ENCODE measurements around the gene IQSEC2. TPM values are rescaled to one million over a fixed set of nuclear protein-coding genes. Genes with fewer than 3 reads are reported as not detected.

Gene IQSEC2
- total and polyA plus RNA-seq, 2 experiments from 2014 or later = 14.3 to 37.0 TPM

GRCh38 chrX:53283099-53283498, 1.7 kb upstream of the IQSEC2 start:
- no peak overlapping the region for H3K4me3 ChIP-seq
- H3K36me3 ChIP-seq = no peaks in the 10 kb centered on the region
- TF ChIP-seq CTCF (IDR thresholded peaks at IDR 0.05; ENCODE audit: low read depth, low read length) = no peak
- no peak overlapping the region for H3K27ac ChIP-seq
- H3K27me3 ChIP-seq = no peaks in the 10 kb centered on the region
- H3K9me3 ChIP-seq (ENCODE audit: low read depth) = no peaks in the 10 kb centered on the region
- H3K4me1 ChIP-seq (ENCODE audit: low read depth) = peaks cover 7% of the 10 kb centered on the region
- no peak for DNase-seq (ENCODE audit: low read depth in 1 of 2, low spot score in 1 of 2)

- Histone ChIP-seq H3K36me3 (no peaks in the 10 kb centered on the region), H3K4me1 (ENCODE audit: low read depth) (peaks cover 7% of the 10 kb centered on the region), H3K4me3 (no peak overlapping the region), H3K27ac (peak overlapping the region; percentile 73), H3K27me3 (no peaks in the 10 kb centered on the region), H3K9me3 (ENCODE audit: low read depth) (no peaks in the 10 kb centered on the region)
- DNase-seq (ENCODE audit: low read depth in 1 of 2, low spot score in 1 of 2) = no peak
- TF ChIP-seq CTCF (IDR thresholded peaks at IDR 0.05; ENCODE audit: low read depth, low read length) = no peak
These were observed 745 bp upstream of the IQSEC2 start for GRCh38 chrX:53281963-53282695.

GRCh38 chrX:53280331-53281320, 758 bp downstream of the IQSEC2 start:
- H3K9me3 ChIP-seq (ENCODE audit: low read depth) = no peaks in the 10 kb centered on the region
- peaks cover 7% of the 10 kb centered on the region for H3K4me1 ChIP-seq (ENCODE audit: low read depth)
- no peak for TF ChIP-seq CTCF (IDR thresholded peaks at IDR 0.05; ENCODE audit: low read depth, low read length)
- no peaks in the 10 kb centered on the region for H3K36me3 ChIP-seq
- DNase-seq (ENCODE audit: low read depth in 1 of 2, low spot score in 1 of 2) = peak in 1 of 2 donors; percentile 54
- H3K4me3 ChIP-seq = peak overlapping the region; percentile 24
- peak overlapping the region; percentile 73 for H3K27ac ChIP-seq
- H3K27me3 ChIP-seq = no peaks in the 10 kb centered on the region

- no peak overlapping the region for H3K4me3 ChIP-seq
- no peak overlapping the region for H3K27ac ChIP-seq
- peaks cover 7% of the 10 kb centered on the region for H3K4me1 ChIP-seq (ENCODE audit: low read depth)
- no peak for DNase-seq (ENCODE audit: low read depth in 1 of 2, low spot score in 1 of 2)
- TF ChIP-seq CTCF (IDR thresholded peaks at IDR 0.05; ENCODE audit: low read depth, low read length) = no peak
- no peaks in the 10 kb centered on the region for H3K27me3 ChIP-seq
- no peaks in the 10 kb centered on the region for H3K9me3 ChIP-seq (ENCODE audit: low read depth)
- no peaks in the 10 kb centered on the region for H3K36me3 ChIP-seq
These were observed 1.8 kb downstream of the IQSEC2 start for GRCh38 chrX:53279296-53280237.

- no peaks in the 10 kb centered on the region for H3K27me3 ChIP-seq
- DNase-seq (ENCODE audit: low read depth in 1 of 2, low spot score in 1 of 2) = no peak
- no peak for TF ChIP-seq CTCF (IDR thresholded peaks at IDR 0.05; ENCODE audit: low read depth, low read length)
These were observed 8.5 kb downstream of the IQSEC2 start for GRCh38 chrX:53272808-53273337.

More at GRCh38 chrX:53272808-53273337, 8.5 kb downstream of the IQSEC2 start:
- no peaks in the 10 kb centered on the region for H3K9me3 ChIP-seq (ENCODE audit: low read depth)
- H3K4me1 ChIP-seq (ENCODE audit: low read depth) = no peaks in the 10 kb centered on the region
- no peak overlapping the region for H3K27ac ChIP-seq
- H3K36me3 ChIP-seq = no peaks in the 10 kb centered on the region
- H3K4me3 ChIP-seq = no peak overlapping the region
